Measurements from ENCODE around the gene LCMT1.
"Not testable (repeated sequence)": the region's sequence is repeated elsewhere in the genome, so short reads cannot be mapped to it uniquely, and the experiment has no call there.

DNA sequence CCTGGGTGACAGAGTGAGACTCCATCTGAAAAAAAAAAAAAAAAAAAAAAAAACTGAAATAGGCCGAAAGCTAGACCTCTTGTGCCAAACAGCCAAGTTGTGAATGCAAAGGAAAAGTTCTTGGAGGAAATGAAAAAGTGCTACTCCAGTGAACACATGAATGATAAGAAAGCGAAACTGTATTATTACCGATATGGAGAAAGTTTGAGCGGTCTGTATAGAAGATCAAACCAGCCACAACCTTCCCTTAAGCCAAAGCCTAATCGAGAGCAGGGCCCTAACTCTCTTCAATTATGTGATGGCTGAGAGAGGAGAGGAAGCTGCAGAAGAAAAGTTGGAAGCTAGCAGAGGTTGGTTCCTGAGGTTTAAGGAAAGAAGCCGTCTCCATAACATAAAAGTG, 69.7 kb downstream of the LCMT1 start:
- TF ChIP-seq, protein P1, sequence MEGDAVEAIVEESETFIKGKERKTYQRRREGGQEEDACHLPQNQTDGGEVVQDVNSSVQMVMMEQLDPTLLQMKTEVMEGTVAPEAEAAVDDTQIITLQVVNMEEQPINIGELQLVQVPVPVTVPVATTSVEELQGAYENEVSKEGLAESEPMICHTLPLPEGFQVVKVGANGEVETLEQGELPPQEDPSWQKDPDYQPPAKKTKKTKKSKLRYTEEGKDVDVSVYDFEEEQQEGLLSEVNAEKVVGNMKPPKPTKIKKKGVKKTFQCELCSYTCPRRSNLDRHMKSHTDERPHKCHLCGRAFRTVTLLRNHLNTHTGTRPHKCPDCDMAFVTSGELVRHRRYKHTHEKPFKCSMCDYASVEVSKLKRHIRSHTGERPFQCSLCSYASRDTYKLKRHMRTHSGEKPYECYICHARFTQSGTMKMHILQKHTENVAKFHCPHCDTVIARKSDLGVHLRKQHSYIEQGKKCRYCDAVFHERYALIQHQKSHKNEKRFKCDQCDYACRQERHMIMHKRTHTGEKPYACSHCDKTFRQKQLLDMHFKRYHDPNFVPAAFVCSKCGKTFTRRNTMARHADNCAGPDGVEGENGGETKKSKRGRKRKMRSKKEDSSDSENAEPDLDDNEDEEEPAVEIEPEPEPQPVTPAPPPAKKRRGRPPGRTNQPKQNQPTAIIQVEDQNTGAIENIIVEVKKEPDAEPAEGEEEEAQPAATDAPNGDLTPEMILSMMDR (IDR thresholded peaks at IDR 0.05; ENCODE audit: borderline replicate concordance, extremely low read depth, low read length, poor library complexity, severe bottlenecking): not testable (repeated sequence)
- not testable (repeated sequence) for TF ChIP-seq EZH2 (IDR thresholded peaks at IDR 0.05; ENCODE audit: borderline replicate concordance, low read depth, low read length, severe bottlenecking)
